Stimulated activated CD8-positive, alpha-beta memory T cell treated with anti-CD3 and anti-CD28 coated beads, Interleukin-15, amount 100 ng/mL, for 1 hour (primary cell): ENCODE results near the gene ZNF609.
"Not testable (repeated sequence)": the region's sequence is repeated elsewhere in the genome, so short reads cannot be mapped to it uniquely, and the experiment has no call there.

ENCODE experiments used
- DNase-seq: peaks from one replicate; pipeline ENCODE4 v3.0.0-alpha.2; 2020; ENCODE audit warnings: low read depth

ZNF609 gene

DNA sequence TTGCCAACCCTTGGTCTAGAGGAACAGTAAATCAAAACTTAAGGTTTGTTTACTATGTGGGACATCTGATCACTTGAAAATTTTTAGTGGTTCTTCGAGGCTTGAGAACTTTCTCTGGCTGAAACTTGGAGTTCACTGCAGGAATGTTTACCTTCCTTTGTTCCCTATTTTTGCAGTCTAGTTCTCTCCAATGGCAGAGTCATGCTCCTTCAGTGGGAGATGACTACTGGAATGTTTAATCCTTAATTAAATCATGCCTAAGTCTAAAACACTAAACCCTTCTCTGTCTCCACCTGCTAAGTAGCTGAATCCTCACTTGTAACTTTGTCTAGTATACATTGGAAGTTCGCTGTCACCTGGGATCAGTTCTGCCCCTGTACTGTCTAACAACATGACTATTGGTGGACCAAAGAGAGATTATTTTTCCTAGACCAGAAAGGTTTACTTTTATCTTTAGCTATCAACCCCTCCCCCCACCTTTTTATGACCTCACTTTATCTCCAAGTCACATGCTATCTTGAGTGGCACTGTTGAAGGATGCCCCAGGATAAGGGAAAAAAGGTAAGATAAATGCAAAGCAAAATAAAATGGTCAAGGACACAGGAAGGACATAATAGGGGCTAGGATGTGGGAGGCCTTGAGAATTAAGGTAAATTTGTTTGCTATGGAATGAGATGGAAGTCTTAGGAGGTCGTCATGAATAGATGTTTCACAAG lies 1.2 kb upstream of the ZNF609 start:
- no peak for DNase-seq

DNA sequence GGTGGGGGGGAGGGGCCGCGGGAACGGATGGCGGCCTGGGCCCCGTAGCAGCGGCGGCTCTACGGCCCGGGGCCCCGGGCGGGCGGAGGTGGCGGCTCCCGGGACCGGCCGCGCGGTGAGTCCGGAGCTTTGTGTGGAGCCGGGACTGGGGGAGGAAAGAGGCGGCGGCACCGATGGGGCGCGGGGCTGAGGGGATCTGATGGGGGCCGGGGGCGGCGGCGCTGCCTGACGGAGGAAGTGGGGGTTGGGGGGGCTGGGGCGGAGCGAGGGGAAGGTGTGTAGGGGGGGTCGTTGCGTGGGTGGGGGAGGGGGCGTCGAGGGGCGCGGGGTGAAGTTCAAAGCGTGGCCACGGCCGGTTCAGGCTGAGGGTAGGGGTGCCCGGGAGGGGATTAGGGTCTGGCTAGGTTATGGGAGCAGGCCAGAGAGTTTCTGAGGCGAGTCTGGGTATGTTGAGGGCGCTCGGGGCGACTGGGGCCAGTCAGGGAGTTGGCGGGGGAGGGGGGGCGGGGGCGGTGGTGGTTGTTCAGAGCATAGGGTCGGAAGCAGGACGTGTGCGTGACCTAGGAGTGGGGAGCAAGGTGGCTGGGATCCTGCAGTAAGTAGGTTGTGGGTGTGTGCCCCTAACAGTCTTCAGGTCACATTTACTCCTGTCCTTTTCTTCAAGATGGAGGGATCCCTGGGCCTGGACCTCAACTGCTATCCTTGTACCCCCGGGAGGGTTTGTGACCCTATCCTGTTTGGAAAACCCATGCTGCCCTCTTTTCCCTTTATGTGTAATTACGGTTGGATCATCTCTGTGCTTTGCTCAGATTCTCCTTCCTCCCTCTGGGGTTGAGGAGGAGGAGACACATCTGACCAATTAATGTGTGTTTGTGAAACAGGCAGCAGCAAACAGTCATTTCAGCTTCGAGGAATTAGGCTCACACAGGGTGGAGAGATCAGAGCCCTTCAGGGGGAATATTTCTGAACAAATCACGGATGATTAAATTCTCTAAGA lies 644 bp downstream of the ZNF609 start:
- DNase-seq, result peak; percentile 3

DNA sequence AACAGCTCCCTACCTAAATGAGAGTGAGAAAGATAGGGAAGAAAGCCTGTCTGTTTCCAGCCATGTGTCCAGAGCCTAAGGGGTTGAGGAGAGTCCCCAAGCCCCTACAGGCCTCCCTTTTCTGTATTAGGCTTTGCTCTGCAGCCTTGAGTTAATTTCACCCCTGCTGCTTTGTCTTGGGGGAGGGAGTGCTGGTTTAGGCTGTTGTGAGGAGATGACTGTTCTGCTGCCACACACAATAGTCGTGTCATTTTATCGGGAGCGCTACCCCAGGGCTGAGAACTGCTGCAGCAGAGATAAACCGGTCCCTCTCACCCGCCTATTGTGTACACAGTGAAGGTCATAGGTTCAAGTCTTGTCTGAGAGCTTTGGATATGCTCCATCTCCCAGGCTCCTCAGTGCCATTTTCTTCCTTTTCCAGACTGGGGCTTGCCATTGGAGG lies 1.4 kb downstream of the ZNF609 start:
- DNase-seq, result no peak

DNA sequence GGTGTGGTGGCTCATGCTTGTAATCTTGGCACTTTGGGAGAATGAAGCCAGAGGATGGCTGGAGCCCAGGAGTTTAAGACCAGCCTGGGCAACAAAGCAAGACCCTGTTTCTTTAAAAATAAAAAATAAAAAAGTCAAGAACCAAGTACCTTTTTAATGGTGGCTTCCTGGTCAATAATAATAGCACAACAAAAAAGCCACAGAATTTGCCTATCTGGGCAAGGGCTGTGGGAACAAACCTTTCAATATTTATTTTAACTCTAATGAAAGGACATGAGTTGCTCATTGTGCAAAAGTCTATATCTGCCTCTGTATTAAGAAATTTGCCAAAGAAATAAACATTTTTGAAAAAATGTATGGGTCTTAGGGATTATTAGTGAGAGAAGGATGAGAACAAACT lies 2.1 kb downstream of the ZNF609 start:
- DNase-seq, result no peak

DNA sequence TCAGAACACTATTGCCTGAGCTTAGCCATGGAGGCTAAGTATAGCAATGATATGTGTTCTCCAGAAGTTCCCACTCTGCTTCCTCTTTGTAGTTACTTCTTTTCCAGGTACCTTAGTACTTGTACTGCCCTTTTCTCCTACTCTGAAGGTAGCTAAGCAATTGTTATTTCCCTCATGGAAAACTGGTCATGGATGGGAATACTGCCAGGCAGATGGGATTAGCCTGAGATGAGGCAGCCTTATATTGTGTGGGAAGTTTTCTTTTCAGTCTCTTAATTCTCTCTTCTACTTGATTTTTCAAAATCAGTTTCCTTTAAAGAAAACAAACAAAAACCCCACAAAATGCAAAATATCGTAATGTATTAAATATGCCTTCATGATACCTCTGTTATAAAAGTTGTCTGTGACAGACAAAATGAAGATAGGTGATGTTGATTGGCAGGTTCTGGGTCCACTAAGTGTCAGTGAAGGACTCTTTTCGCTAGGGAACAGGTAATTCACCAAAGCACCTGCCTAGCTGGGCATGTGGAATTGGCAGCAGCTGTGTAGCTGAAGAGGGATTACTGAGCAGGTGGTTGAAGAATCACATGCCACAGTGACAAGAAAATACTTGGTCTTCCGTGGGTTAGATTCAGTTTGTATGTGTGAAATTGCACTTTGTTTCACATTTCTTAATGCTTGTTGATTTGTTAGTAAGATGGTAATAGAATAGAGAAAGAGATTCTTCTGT lies 4.1 kb downstream of the ZNF609 start:
- no peak for DNase-seq

- no peak for DNase-seq
These were observed 6.2 kb downstream of the ZNF609 start for GRCh38 chr15:64466408-64467141.

- DNase-seq, result no peak
These were observed 11.8 kb downstream of the ZNF609 start for GRCh38 chr15:64472161-64472560.

DNA sequence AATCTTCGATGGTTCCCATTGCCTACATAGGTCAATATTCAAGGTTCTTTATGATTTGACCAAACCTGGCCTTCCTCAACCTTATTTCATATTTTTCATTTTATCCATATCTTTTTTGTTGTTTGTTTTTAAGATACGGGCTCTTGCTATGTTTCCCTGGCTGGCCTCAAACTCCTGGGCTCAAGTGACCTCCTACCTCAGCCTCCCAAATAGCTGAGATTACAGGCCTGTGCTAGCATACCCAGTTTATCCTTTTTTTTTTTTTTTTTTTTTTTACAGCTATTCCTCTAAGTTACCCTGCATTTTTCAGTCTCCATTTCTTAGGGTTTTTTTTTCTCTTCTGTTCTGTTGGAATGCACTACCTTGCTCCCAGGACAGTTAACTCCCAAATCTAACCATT lies 14.5 kb downstream of the ZNF609 start:
- no peak for DNase-seq

GRCh38 chr15:64476550-64476949 lies 16.2 kb downstream of the ZNF609 start:
- no peak for DNase-seq

GRCh38 chr15:64478863-64479262 lies 18.5 kb downstream of the ZNF609 start:
- DNase-seq, result no peak

DNA sequence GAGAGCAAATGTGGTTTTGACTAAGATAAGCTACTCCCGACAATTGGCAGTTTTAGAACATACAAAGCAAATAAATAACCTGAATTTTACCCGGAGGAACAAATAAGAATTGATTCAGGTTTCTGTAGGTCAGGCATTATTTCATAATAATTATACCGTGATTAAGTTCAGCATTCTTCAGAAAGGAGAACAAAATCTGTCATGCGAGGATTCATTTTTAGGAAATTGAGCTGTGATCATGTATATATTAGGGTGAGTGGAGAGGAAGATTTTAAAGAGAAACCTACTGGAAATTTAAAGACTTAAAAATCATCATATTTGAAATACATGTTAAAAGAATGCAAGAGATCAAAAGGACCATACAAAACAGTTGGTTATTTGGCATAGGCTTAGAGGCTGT lies 20.5 kb downstream of the ZNF609 start:
- no peak for DNase-seq

DNA sequence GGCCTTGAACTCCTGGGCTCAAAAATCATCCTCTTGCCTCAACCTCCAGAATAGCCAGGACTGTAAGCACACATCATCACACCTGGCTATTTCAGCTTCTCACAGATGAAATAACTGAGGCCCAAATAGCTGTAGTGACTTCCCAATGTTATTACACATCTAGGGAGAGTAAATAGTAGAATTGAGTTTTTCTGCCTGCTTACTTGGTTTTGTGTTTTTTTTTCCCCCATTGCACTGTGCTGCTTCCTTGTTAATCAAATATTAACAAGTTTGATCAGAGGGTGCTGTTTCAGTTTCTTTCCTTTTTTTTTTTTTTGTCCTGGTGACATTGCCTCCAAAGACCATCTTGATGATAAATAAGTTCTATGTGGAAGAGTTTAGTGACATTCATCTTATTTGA lies 23.4 kb downstream of the ZNF609 start:
- DNase-seq, result no peak

DNA sequence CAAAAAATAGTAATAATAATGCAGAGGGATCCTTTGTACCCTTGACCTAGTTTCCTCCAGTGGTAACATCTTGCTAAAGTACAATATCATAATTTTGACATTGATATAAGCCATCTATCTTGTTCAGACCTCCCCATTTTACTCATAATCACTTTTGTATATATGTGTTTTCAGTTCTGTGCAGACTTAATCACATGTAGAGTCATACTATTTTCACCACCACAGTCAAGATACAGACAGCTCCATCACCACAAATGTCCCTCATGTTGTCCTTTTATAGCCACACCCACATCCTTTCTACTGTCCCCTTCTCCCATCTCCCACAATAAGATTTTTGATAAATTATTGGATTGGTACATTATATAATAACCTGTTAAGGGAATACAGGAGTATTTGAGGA lies 25.4 kb downstream of the ZNF609 start:
- no peak for DNase-seq

DNA sequence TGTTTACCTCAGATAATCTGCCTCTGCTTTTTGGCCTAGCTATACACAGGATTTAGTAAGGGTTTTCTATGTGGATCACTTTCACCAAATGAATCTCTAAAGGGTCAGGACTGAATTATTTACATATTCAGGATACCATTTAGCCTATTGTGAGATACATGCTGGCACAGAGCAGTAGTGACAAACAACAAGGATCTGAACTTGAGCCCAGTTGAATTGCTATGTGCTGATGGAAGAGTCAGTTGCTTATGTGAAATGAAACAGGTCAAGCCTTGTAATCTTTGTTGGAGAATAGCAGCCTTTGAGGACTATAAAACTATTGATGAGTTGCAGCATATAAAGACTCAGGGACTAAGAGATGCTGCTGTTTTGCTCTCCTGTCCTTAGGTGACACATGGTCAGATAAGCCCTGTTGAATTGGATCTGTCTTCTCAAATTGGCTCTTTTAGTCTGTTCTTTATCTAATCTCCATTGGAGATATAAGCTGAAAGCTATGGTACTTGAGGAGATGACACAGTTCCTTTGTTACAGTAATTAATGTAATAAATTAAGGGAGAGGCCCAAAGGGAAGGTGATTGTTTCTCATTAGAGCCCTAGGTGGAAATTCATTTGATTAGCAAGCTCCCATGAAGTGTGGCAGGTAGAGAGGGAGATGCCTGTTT lies 30.4 kb downstream of the ZNF609 start:
- DNase-seq, result no peak

DNA sequence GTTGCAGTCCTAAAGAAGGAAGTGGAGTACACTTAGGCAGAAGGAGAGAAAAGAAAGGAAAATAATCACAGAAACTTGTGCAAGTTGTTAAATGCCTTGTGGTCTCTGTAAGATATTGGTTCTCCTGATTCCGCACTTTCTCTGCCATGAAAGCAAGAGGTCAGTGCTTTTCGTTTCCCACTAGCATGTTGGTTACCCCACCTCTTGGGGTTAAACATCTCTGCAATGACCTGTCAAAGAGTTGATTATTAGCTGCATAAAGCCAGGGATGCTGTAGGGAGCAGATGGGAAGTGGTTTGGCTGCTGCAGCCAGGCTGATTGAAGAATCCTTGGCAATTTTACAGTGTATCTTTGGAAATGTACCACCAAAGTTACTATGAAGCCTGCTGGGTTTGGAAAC lies 33.3 kb downstream of the ZNF609 start:
- DNase-seq, result no peak

- not testable (repeated sequence) for DNase-seq
These were observed 35.6 kb downstream of the ZNF609 start for GRCh38 chr15:64495968-64496367.

DNA sequence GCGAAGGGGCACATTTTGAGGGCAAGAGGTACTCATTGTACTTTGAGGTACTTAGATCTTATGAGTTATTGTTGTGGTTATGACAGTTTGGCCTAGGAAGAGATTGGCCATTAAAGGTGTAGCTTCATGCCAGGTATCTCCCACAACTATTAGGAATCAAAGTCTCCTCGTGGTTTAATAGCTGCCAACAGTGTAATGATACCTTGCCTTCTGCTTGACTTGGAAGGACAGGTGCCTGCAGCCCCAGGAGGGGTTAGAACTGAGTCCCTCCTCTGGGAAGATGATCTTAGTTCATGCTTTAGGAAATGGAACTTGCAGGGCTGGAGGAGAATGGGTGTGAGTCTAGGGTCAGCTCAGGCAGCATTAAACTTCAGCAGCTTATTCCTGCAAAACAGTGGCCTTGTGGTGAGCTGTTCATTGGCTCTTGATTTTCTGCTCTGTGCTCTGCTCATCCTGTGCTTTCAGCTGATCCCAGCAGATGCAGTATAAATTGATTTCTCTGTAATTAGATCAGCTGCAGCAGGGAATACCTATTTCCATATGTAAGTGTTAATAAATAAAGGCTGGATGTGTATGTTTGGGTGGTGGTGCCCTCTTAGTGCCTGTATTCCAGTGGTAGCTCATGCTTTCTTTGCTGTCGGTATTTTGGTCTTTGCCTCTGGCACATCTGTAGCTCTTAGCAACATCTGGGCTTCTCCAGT lies 40.5 kb downstream of the ZNF609 start:
- no peak for DNase-seq

GRCh38 chr15:64501396-64501715 lies 41.0 kb downstream of the ZNF609 start:
- DNase-seq, result no peak

GRCh38 chr15:64502151-64502550 lies 41.8 kb downstream of the ZNF609 start:
- no peak for DNase-seq

DNA sequence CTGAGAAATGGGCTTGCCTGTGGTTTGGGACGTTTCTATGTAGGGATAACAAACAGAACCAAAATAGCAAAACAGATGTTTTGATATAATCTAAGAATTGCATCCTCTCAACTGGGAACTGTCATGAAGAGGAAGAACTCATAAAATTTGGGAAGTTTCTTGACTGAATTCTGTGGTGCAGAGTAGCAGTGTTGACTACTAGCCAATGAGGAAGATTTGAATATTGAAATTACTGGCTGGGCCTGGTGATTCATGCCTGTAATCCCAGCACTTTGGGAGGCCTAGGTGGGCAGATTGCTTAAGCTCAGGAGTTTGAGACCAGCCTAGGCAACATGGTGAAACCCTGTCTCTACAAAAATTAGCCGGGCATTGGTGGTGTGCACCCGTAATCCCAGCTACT lies 42.2 kb downstream of the ZNF609 start:
- DNase-seq, result no peak

DNA sequence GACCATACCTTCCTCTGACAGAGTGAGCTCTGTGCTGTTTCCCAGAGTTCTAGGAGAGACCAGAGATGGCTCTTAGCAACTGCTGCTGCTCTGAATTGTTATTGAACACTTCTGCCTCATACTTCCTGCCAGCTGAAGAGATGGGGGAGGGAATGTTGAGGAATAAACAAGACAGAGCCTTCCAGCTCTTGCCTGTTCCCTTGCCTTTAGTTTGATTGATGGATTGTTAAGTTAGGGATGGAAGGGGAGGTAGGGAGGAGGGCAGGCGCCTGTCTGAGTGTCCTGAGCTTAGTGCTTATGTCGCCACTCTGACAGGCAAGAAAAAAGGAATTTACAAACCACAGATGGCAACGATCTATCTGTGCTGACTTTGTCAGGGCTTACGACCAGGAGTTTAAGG lies 42.8 kb downstream of the ZNF609 start:
- no peak for DNase-seq
